ENCODE data around the gene CES5A. TPM values are rescaled to one million over a fixed set of nuclear protein-coding genes. Genes with fewer than 3 reads are reported as not detected.
"Not testable (repeated sequence)": the region's sequence is repeated elsewhere in the genome, so short reads cannot be mapped to it uniquely, and the experiment has no call there.

The CES5A gene
- total RNA-seq, 2 donors from 2014 or later: not detected

GRCh38 chr16:55810451-55810961, 64.7 kb downstream of the CES5A start:
- Histone ChIP-seq H3K9me3 (no peaks in the 10 kb centered on the region), H3K36me3 (no peaks in the 10 kb centered on the region), H3K27ac (no peak overlapping the region), H3K9ac (ENCODE audit: low read depth in 2 of 2, low read length in 2 of 2) (no peak overlapping the region), H3K4me1 (no peaks in the 10 kb centered on the region), H3K27me3 (no peaks in the 10 kb centered on the region), H3K4me3 (no peak overlapping the region)
- intact Hi-C loops (cut with DNase I): no loop called here
- DNase-seq: no peak
- TF ChIP-seq, protein P1, sequence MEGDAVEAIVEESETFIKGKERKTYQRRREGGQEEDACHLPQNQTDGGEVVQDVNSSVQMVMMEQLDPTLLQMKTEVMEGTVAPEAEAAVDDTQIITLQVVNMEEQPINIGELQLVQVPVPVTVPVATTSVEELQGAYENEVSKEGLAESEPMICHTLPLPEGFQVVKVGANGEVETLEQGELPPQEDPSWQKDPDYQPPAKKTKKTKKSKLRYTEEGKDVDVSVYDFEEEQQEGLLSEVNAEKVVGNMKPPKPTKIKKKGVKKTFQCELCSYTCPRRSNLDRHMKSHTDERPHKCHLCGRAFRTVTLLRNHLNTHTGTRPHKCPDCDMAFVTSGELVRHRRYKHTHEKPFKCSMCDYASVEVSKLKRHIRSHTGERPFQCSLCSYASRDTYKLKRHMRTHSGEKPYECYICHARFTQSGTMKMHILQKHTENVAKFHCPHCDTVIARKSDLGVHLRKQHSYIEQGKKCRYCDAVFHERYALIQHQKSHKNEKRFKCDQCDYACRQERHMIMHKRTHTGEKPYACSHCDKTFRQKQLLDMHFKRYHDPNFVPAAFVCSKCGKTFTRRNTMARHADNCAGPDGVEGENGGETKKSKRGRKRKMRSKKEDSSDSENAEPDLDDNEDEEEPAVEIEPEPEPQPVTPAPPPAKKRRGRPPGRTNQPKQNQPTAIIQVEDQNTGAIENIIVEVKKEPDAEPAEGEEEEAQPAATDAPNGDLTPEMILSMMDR (IDR thresholded peaks at IDR 0.05): no peak

GRCh38 chr16:55809851-55810250, 65.3 kb downstream of the CES5A start:
- H3K27ac ChIP-seq: no peak overlapping the region
- TF ChIP-seq, protein P1 (IDR thresholded peaks at IDR 0.05): no peak
- no peak for DNase-seq
- no peaks in the 10 kb centered on the region for H3K36me3 ChIP-seq
- no peak overlapping the region for H3K9ac ChIP-seq (ENCODE audit: low read depth in 2 of 2, low read length in 2 of 2)
- no peaks in the 10 kb centered on the region for H3K4me1 ChIP-seq
- H3K9me3 ChIP-seq: no peaks in the 10 kb centered on the region
- H3K4me3 ChIP-seq: no peak overlapping the region
- no peaks in the 10 kb centered on the region for H3K27me3 ChIP-seq
- intact Hi-C loops (cut with DNase I): no loop called here

DNA sequence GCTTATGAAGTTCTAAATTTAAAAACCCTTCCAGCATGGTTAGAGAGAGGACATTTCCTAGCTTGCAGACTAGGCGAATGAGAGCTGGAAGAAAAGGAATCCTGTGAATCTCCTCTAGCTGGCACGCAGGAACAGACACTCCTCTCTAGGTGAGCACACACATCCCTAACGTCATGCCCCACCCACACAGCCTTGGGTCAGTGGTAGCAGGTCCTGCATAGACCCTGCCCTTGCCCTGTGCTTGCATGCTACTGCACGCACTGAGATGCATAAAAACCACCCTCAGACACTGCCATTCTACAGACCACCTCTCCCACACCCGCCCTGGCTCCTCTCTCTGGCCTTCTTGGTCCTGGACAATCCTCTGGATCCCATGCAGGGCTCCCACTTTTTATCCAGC, 65.8 kb downstream of the CES5A start:
- no peak overlapping the region for H3K9ac ChIP-seq (ENCODE audit: low read depth in 2 of 2, low read length in 2 of 2)
- intact Hi-C loops (cut with DNase I): no loop called here
- H3K4me1 ChIP-seq: no peaks in the 10 kb centered on the region
- TF ChIP-seq, protein P1 (IDR thresholded peaks at IDR 0.05): no peak
- no peaks in the 10 kb centered on the region for H3K36me3 ChIP-seq
- no peaks in the 10 kb centered on the region for H3K27me3 ChIP-seq
- H3K9me3 ChIP-seq: no peaks in the 10 kb centered on the region
- no peak for DNase-seq
- no peak overlapping the region for H3K27ac ChIP-seq
- H3K4me3 ChIP-seq: no peak overlapping the region

- intact Hi-C loops (cut with DNase I): not testable (repeated sequence)
Measured at GRCh38 chr16:55808286-55808685, 66.9 kb downstream of the CES5A start.

DNA sequence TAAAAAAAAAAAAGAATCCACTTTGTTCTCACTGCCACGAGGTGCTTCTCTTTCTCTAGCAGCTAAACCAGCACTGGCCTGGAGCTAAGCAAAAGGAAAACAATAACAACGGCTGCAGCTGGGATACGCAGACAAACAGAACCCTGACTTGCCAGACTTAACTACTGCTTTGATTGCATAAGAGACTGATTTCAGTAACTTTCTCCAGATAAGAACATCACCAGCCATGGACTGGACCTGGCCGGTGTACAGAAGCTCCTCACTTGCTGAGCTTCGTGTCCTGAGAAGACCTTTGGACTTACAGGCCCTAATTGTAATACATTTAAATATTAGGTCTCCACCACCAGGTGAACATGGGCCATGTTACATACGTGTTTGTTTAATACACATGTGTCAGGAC, 70.1 kb downstream of the CES5A start:
- DNase-seq; H3K27me3 ChIP-seq; intact Hi-C loops (cut with DNase I); H3K4me3 ChIP-seq; H3K27ac ChIP-seq; H3K9ac ChIP-seq (ENCODE audit: low read depth in 2 of 2, low read length in 2 of 2); H3K36me3 ChIP-seq; H3K4me1 ChIP-seq; H3K9me3 ChIP-seq: not testable (repeated sequence)

More at GRCh38 chr16:55808286-55808685, 66.9 kb downstream of the CES5A start:
- not testable (repeated sequence) for H3K27ac ChIP-seq; H3K9me3 ChIP-seq; H3K36me3 ChIP-seq; H3K4me3 ChIP-seq; H3K9ac ChIP-seq (ENCODE audit: low read depth in 2 of 2, low read length in 2 of 2); H3K27me3 ChIP-seq; DNase-seq; H3K4me1 ChIP-seq

DNA sequence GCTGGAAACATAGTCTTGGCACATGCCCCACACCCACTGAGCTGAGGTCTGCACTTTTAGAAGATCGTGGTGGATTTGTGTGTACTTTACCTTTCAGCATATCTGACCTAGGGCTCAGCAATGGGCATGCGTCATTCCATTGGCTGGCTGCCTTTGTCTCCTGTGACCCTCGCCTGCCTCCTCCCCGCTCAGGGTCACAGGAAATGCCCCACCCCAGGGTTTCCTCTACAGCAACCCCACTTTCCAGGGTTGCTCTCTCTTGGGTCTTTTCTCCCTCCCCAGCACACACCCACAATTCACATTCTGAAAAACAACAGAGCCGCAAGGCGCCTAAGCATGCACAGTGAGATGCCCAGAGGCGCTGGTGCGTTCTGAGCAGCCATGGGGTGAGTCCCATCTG, 71.5 kb downstream of the CES5A start:
- intact Hi-C loops (cut with DNase I); H3K27me3 ChIP-seq; DNase-seq; H3K4me3 ChIP-seq; H3K4me1 ChIP-seq; H3K27ac ChIP-seq; H3K9me3 ChIP-seq; H3K36me3 ChIP-seq; H3K9ac ChIP-seq (ENCODE audit: low read depth in 2 of 2, low read length in 2 of 2): not testable (repeated sequence)

Other genes with a start within 250 kb of the CES5A start
- gene SLC6A2, start 219.4 kb downstream of the CES5A start, total RNA-seq: under 1 TPM in 1 of 2 donors, not detected in 1; 0.16 TPM
- gene CES1, start 42.3 kb downstream of the CES5A start, total RNA-seq: 10 to 100 TPM in 1 of 2 donors, 1 to 10 TPM in 1; 9.1 to 19.2 TPM